Activated T-helper 2 cell treated with anti-CD3 and anti-CD28 coated beads, Interferon-gamma antibody, Interleukin-2, Interleukin-4, amounts not matched to agents 10 μg/mL and 5 μg/mL and 100 μg/mL, durations not matched to agents 14 hours and 24 hours and 36 hours (primary cell): Measurements from ENCODE around the gene ATRN. TPM values are rescaled to one million over a fixed set of nuclear protein-coding genes. Genes with fewer than 3 reads are reported as not detected.
"Not testable (repeated sequence)": the region's sequence is repeated elsewhere in the genome, so short reads cannot be mapped to it uniquely, and the experiment has no call there.

ENCODE experiments used
- DNase-seq: peaks from one replicate; pipeline ENCODE4 v3.0.0; 2021; ENCODE audit warnings: low spot score
- H3K27ac Mint-ChIP-seq: one replicate; pipeline ENCODE4 v1.8.0; 2021; ENCODE audit warnings: mixed read lengths
- H3K27me3 Mint-ChIP-seq: one replicate; pipeline ENCODE4 v1.8.0; 2021; ENCODE audit warnings: low read depth, mixed read lengths
- H3K36me3 Mint-ChIP-seq: one replicate; pipeline ENCODE4 v1.8.0; 2021; ENCODE audit warnings: low read depth, mixed read lengths
- H3K4me1 Mint-ChIP-seq: one replicate; pipeline ENCODE4 v1.8.0; 2021; ENCODE audit warnings: low read depth, mixed read lengths
- H3K4me3 Mint-ChIP-seq: one replicate; pipeline ENCODE4 v1.8.0; 2021; ENCODE audit warnings: low read depth, mild to moderate bottlenecking, moderate library complexity, mixed read lengths
- H3K9me3 Mint-ChIP-seq: one replicate; pipeline ENCODE4 v1.8.0; 2021; ENCODE audit warnings: mixed read lengths
- intact Hi-C: fragments of 100-400 bp; cut with micrococcal nuclease; formaldehyde crosslinking; loops from one replicate; pipeline ENCODE4 v1.15.1; 2023
- total RNA-seq: library from RNA; stranded (reverse); gene quantifications from 2 replicates; pipeline ENCODE4 v1.2.3, GENCODE V29; 2022

The ATRN gene
- total RNA-seq, 1 donor from 2014 or later = 11.5 TPM

- Mint-ChIP-seq H3K36me3 (no peaks in the 10 kb centered on the region), H3K27ac (no peak overlapping the region), H3K9me3 (peaks cover 5% of the 10 kb centered on the region), H3K4me3 (no peak overlapping the region), H3K4me1 (no peaks in the 10 kb centered on the region), H3K27me3 (no peaks in the 10 kb centered on the region)
- no peak for DNase-seq
- intact Hi-C loops = no loop called here
Measured at GRCh38 chr20:3509064-3509463, 38.2 kb downstream of the ATRN start.

GRCh38 chr20:3510110-3510509, 39.3 kb downstream of the ATRN start:
- Mint-ChIP-seq H3K4me3 (no peak overlapping the region), H3K27me3 (no peaks in the 10 kb centered on the region), H3K9me3 (peaks cover 5% of the 10 kb centered on the region), H3K36me3 (no peaks in the 10 kb centered on the region), H3K27ac (no peak overlapping the region), H3K4me1 (no peaks in the 10 kb centered on the region)
- no peak for DNase-seq
- intact Hi-C loops = no loop called here

GRCh38 chr20:3512239-3512638, 41.4 kb downstream of the ATRN start:
- DNase-seq, H3K36me3 Mint-ChIP-seq, H3K27me3 Mint-ChIP-seq, H3K9me3 Mint-ChIP-seq, H3K27ac Mint-ChIP-seq, H3K4me3 Mint-ChIP-seq, intact Hi-C loops, H3K4me1 Mint-ChIP-seq: not testable (repeated sequence)

- intact Hi-C loops = no loop called here
- DNase-seq = no peak
- Mint-ChIP-seq H3K4me1 (no peaks in the 10 kb centered on the region), H3K27me3 (no peaks in the 10 kb centered on the region), H3K4me3 (no peak overlapping the region), H3K9me3 (peaks cover 5% of the 10 kb centered on the region), H3K27ac (no peak overlapping the region), H3K36me3 (no peaks in the 10 kb centered on the region)
Measured at GRCh38 chr20:3514012-3514642, 43.3 kb downstream of the ATRN start.

- Mint-ChIP-seq H3K36me3 (peaks cover 3% of the 10 kb centered on the region), H3K4me3 (no peak overlapping the region), H3K4me1 (no peaks in the 10 kb centered on the region), H3K27ac (no peak overlapping the region), H3K27me3 (no peaks in the 10 kb centered on the region), H3K9me3 (peaks cover 19% of the 10 kb centered on the region)
- intact Hi-C loops = no loop called here
- no peak for DNase-seq
Measured at GRCh38 chr20:3515379-3516170, 44.8 kb downstream of the ATRN start.

- no peaks in the 10 kb centered on the region for H3K4me1 Mint-ChIP-seq
- intact Hi-C loops = no loop called here
- no peak overlapping the region for H3K27ac Mint-ChIP-seq
Measured at GRCh38 chr20:3521852-3522740, 51.3 kb downstream of the ATRN start.

GRCh38 chr20:3524696-3525095, 53.9 kb downstream of the ATRN start:
- intact Hi-C loops = not testable (repeated sequence)
- peaks cover 57% of the 10 kb centered on the region for H3K9me3 Mint-ChIP-seq

More at GRCh38 chr20:3521852-3522740, 51.3 kb downstream of the ATRN start:
- no peak overlapping the region for H3K4me3 Mint-ChIP-seq
- peaks cover 9% of the 10 kb centered on the region for H3K36me3 Mint-ChIP-seq
- DNase-seq = no peak
- H3K27me3 Mint-ChIP-seq = no peaks in the 10 kb centered on the region
- peaks cover 61% of the 10 kb centered on the region for H3K9me3 Mint-ChIP-seq

GRCh38 chr20:3532089-3532615, 61.3 kb downstream of the ATRN start:
- no peak for DNase-seq
- peaks cover 1% of the 10 kb centered on the region for H3K4me1 Mint-ChIP-seq
- H3K27me3 Mint-ChIP-seq = no peaks in the 10 kb centered on the region
- H3K27ac Mint-ChIP-seq = no peak overlapping the region
- peaks cover under 1% of the 10 kb centered on the region for H3K9me3 Mint-ChIP-seq
- no peak overlapping the region for H3K4me3 Mint-ChIP-seq
- no peaks in the 10 kb centered on the region for H3K36me3 Mint-ChIP-seq
- intact Hi-C loops = no loop called here

More at GRCh38 chr20:3524696-3525095, 53.9 kb downstream of the ATRN start:
- H3K4me3 Mint-ChIP-seq, H3K27me3 Mint-ChIP-seq, H3K27ac Mint-ChIP-seq, H3K36me3 Mint-ChIP-seq, H3K4me1 Mint-ChIP-seq, DNase-seq: not testable (repeated sequence)

GRCh38 chr20:3537733-3538132, 66.9 kb downstream of the ATRN start:
- H3K9me3 Mint-ChIP-seq, DNase-seq, intact Hi-C loops, H3K27ac Mint-ChIP-seq, H3K4me3 Mint-ChIP-seq, H3K27me3 Mint-ChIP-seq, H3K4me1 Mint-ChIP-seq, H3K36me3 Mint-ChIP-seq: not testable (repeated sequence)

GRCh38 chr20:3539311-3540107, 68.7 kb downstream of the ATRN start:
- peaks cover 6% of the 10 kb centered on the region for H3K9me3 Mint-ChIP-seq
- H3K36me3 Mint-ChIP-seq = peaks cover 8% of the 10 kb centered on the region
- H3K4me3 Mint-ChIP-seq = no peak overlapping the region
- intact Hi-C loops = no loop called here
- DNase-seq = no peak
- no peak overlapping the region for H3K27ac Mint-ChIP-seq
- no peaks in the 10 kb centered on the region for H3K4me1 Mint-ChIP-seq
- H3K27me3 Mint-ChIP-seq = no peaks in the 10 kb centered on the region

- intact Hi-C loops = no loop called here
- peaks cover 11% of the 10 kb centered on the region for H3K36me3 Mint-ChIP-seq
Measured at GRCh38 chr20:3541887-3542721, 71.3 kb downstream of the ATRN start.

More at GRCh38 chr20:3541887-3542721, 71.3 kb downstream of the ATRN start:
- no peak for DNase-seq
- no peaks in the 10 kb centered on the region for H3K27me3 Mint-ChIP-seq
- H3K4me3 Mint-ChIP-seq = no peak overlapping the region
- peaks cover 2% of the 10 kb centered on the region for H3K4me1 Mint-ChIP-seq
- H3K27ac Mint-ChIP-seq = no peak overlapping the region
- peaks cover 6% of the 10 kb centered on the region for H3K9me3 Mint-ChIP-seq
